ENCODE results near the gene PLD3.
"Not testable (repeated sequence)": the region's sequence is repeated elsewhere in the genome, so short reads cannot be mapped to it uniquely, and the experiment has no call there.

The PLD3 gene

GRCh38 chr19:40367577-40368434 lies 19.3 kb downstream of the PLD3 start:
- no peaks in the 10 kb centered on the region for H3K9me3 ChIP-seq (ENCODE audit: insufficient read depth, low read depth, low read length)
- H3F3A ChIP-seq (ENCODE audit: low read depth), result 0 out of 2 replicates have a peak, but pooled peaks cover 6% of the 10 kb centered on the region
- H3K9me2 ChIP-seq (replicated peaks; ENCODE audit: low read depth, low read length), result no peaks in the 10 kb centered on the region
- H3K79me2 ChIP-seq (ENCODE audit: insufficient read depth, low read length), result no peaks in the 10 kb centered on the region
- H4K20me1 ChIP-seq (ENCODE audit: insufficient read depth, low read length, poor library complexity, severe bottlenecking), result no peaks in the 10 kb centered on the region
- no peak overlapping the region for H3K4me3 ChIP-seq (ENCODE audit: low read length, poor library complexity, severe bottlenecking)
- TF ChIP-seq CTCF (conservative IDR thresholded peaks at IDR 0.05; ENCODE audit: low read length) (no peak), EZH2phosphoT487 (IDR thresholded peaks at IDR 0.05; ENCODE audit: borderline replicate concordance) (no peak)
- peaks cover 13% of the 10 kb centered on the region for H3K4me1 ChIP-seq (ENCODE audit: insufficient read depth, low read length, poor library complexity, severe bottlenecking)
- H3K4me2 ChIP-seq (ENCODE audit: low read depth, low read length, poor library complexity, severe bottlenecking), result no peak overlapping the region
- no peaks in the 10 kb centered on the region for H3K36me3 ChIP-seq (ENCODE audit: insufficient read depth, low read length)
- no peak overlapping the region for H3K9ac ChIP-seq (ENCODE audit: low read depth, low read length, poor library complexity, severe bottlenecking)
- no peaks in the 10 kb centered on the region for H3K27me3 ChIP-seq (ENCODE audit: insufficient read depth, low read length, poor library complexity, severe bottlenecking)
- H2AFZ ChIP-seq (ENCODE audit: low read length), result no peak overlapping the region

- H3K4me1 ChIP-seq (ENCODE audit: insufficient read depth, low read length, poor library complexity, severe bottlenecking), result peaks cover 4% of the 10 kb centered on the region
- H3F3A ChIP-seq (ENCODE audit: low read depth), result 0 out of 2 replicates have a peak, but pooled peaks cover 3% of the 10 kb centered on the region
- H3K4me3 ChIP-seq (ENCODE audit: low read length, poor library complexity, severe bottlenecking), result no peak overlapping the region
- H2AFZ ChIP-seq (ENCODE audit: low read length), result no peak overlapping the region
- H3K4me2 ChIP-seq (ENCODE audit: low read depth, low read length, poor library complexity, severe bottlenecking), result no peak overlapping the region
- H3K79me2 ChIP-seq (ENCODE audit: insufficient read depth, low read length), result no peaks in the 10 kb centered on the region
- no peak overlapping the region for H3K9ac ChIP-seq (ENCODE audit: low read depth, low read length, poor library complexity, severe bottlenecking)
- no peaks in the 10 kb centered on the region for H3K36me3 ChIP-seq (ENCODE audit: insufficient read depth, low read length)
- no peaks in the 10 kb centered on the region for H3K9me3 ChIP-seq (ENCODE audit: insufficient read depth, low read depth, low read length)
- H3K27me3 ChIP-seq (ENCODE audit: insufficient read depth, low read length, poor library complexity, severe bottlenecking), result no peaks in the 10 kb centered on the region
- no peaks in the 10 kb centered on the region for H4K20me1 ChIP-seq (ENCODE audit: insufficient read depth, low read length, poor library complexity, severe bottlenecking)
- TF ChIP-seq EZH2phosphoT487 (IDR thresholded peaks at IDR 0.05; ENCODE audit: borderline replicate concordance) (no peak), CTCF (conservative IDR thresholded peaks at IDR 0.05; ENCODE audit: low read length) (no peak)
- no peaks in the 10 kb centered on the region for H3K9me2 ChIP-seq (replicated peaks; ENCODE audit: low read depth, low read length)
Measured at GRCh38 chr19:40369797-40370196, 21.3 kb downstream of the PLD3 start.

- not testable (repeated sequence) for H4K20me1 ChIP-seq (ENCODE audit: insufficient read depth, low read length, poor library complexity, severe bottlenecking); H3K9me3 ChIP-seq (ENCODE audit: insufficient read depth, low read depth, low read length); H3K79me2 ChIP-seq (ENCODE audit: insufficient read depth, low read length); H3K9me2 ChIP-seq (replicated peaks; ENCODE audit: low read depth, low read length); H3K4me3 ChIP-seq (ENCODE audit: low read length, poor library complexity, severe bottlenecking); H3K27me3 ChIP-seq (ENCODE audit: insufficient read depth, low read length, poor library complexity, severe bottlenecking); H3K4me2 ChIP-seq (ENCODE audit: low read depth, low read length, poor library complexity, severe bottlenecking); H3K36me3 ChIP-seq (ENCODE audit: insufficient read depth, low read length); H3F3A ChIP-seq (ENCODE audit: low read depth); H2AFZ ChIP-seq (ENCODE audit: low read length); H3K9ac ChIP-seq (ENCODE audit: low read depth, low read length, poor library complexity, severe bottlenecking); H3K4me1 ChIP-seq (ENCODE audit: insufficient read depth, low read length, poor library complexity, severe bottlenecking)
Measured at GRCh38 chr19:40370253-40370652, 21.8 kb downstream of the PLD3 start.

Data from Loucy (cell line).